Germinal center (tissue), 1 donor: ENCODE measurements around the gene VSIG10L2.
"Not testable (repeated sequence)": the region's sequence is repeated elsewhere in the genome, so short reads cannot be mapped to it uniquely, and the experiment has no call there.

ENCODE experiments used
- DNase-seq: peaks from one replicate; pipeline ENCODE4 v3.0.0; 2012; ENCODE audit warnings: mixed read lengths, low spot score

Gene VSIG10L2

GRCh38 chr11:125967515-125967914 is 21.7 kb downstream of the VSIG10L2 start:
- DNase-seq: no peak

DNA sequence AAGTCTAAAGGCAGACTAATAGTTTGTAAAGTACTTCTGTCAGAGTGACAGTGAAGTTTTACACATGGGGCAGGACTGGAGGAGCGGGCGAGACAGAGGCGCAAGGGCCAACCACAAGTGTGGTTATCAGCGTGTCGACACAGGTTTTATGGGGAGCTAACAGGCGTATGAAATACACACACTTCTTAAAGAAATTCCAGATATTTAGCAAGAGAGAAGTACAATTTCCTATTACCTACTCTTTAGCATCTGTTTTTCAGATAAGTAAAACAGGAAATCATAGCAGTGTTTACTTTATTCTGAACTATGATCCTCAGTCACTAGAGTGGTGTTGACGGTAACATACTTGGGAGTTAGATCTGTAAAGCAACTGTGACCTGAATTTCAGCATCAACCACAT is 22.5 kb downstream of the VSIG10L2 start:
- DNase-seq: no peak

DNA sequence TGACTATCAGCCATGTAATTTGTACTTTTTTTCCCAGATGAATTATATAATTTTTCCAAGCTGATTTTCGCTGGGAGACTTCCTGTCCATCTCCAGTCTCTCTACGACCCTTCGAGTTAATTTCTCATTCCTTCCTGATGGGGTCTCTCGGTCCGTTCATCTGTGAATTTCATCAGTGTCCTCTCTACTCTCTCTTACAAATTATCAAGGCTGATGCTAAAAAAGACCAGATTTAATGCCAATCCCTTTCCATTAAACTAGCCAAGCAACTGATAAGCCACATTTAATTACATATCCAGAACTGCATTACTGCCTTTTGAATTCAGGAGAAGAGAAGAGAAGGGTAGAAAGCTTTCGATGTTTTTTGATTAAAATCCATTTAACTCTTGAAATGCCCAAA is 25.8 kb downstream of the VSIG10L2 start:
- DNase-seq: no peak

- no peak for DNase-seq
Measured at GRCh38 chr11:125974284-125974683, 28.4 kb downstream of the VSIG10L2 start.

DNA sequence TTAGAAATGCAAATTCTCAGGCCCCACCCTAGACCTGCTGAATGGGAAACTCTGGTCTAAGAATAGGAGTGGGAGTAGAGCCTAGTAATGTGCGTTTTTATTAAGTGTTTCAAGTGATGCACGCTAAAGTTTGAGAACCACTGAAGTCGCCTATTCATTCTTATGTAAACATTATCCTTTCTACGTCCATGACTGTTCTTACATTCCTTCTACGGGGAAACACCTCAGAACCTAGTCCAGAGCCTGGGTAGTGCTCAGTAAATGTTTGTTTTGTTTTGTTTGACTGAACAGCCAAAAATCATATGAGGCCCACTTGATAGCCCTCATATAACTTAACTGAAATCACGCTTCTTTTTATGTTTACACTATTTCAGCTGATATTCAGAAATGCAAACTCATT is 29.8 kb downstream of the VSIG10L2 start:
- no peak for DNase-seq

DNA sequence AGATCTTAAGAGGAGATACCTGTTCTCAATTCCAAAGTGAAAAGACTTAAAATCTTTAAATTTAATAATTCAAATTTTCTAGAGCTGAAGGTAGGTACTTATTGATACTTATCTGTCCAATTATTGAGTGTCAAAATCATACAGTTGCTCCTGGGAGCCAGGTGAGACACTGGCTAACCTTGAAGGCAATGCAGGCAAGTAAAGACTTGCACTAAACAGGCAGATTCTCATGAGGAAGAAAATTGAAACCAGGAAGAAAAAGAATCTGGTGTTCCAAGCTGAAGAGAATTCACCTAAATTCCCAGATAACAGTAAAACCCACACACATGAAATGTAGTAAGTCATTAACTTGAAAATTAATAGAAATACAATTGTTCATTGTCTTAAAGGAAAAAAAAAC is 30.3 kb downstream of the VSIG10L2 start:
- no peak for DNase-seq

DNA sequence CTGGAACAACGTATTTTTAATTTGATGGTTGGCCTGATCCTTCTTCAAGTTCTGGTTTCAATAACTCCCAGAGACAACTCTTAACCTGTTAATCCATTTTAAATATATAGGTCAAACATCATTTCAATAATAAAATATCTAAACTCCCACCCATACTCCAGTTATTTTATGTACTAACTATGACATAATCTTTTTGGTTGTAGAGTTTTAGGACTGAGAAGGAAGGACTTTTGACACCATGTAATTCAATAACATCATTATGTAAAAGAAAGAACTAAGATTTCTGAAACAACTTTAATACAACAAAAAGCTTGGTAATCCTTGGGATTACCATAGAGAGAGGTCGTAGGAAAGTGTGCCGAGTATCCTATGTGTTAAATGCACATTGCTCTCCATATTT is 31.5 kb downstream of the VSIG10L2 start:
- no peak for DNase-seq

DNA sequence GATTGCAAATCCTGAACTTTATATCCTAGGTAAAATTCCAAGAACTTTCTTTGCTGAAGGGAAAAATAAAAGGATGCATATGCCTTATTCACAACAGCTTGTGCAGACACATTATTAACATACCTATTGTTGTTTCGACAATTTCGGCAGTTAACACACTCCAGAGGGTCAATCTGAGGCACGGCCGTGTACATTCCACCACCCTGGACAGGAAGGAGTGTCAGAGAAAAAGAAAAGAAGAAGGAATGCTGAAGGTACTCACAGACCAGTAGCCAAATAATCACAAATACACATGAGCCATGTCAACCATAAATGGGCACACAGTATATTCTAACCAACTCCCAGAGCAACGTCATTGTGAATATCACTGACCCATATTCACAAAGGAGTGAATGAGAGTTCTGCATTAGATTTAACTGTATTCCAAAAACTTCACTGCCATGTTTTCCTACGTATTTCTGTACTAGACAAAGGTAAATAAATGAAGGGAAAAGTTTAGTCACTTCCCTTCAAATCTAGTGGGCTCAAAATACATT is 32.4 kb downstream of the VSIG10L2 start:
- no peak for DNase-seq

GRCh38 chr11:125978778-125979407 is 33.0 kb downstream of the VSIG10L2 start:
- no peak for DNase-seq

DNA sequence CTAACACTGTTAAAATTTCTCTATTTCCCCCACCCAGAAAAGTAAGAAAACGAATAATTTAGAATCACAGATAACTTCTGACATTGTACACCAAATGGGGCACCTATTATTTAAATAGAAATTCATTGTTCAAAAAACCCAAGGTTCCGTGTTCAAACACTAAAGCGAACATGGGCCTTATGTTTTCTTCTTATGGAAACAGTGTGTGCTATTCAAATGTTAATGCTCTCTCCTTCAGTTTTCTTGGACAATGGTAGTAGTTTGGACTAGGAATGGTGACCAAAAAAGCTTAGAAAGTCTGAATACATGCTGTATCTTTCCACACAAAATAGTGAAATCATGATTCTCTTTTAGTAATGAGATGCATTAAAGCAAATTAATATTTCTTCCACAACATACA is 33.7 kb downstream of the VSIG10L2 start:
- DNase-seq: no peak

GRCh38 chr11:125980436-125980835 is 34.6 kb downstream of the VSIG10L2 start:
- no peak for DNase-seq

DNA sequence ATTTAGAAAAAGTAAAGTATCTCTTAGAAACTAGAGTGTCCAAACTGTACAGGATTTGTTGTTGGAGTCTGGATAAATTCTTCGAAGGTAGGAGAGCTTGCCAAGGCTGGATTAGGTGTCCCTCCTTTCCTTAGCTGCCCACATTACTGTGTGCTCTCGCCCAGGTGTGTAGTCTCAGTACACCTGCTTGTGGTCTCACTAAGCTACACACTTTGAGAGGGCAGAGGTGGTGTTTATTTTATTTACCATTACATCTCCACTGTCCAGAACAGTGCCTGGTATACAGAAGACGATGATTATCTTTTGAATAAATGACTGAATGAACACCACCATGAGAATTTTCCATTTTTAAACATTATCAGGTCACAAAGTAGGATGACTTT is 36.5 kb downstream of the VSIG10L2 start:
- no peak for DNase-seq

- DNase-seq: not testable (repeated sequence)
Measured at GRCh38 chr11:125985956-125986355, 40.1 kb downstream of the VSIG10L2 start.

GRCh38 chr11:125987066-125987641 is 41.3 kb downstream of the VSIG10L2 start:
- no peak for DNase-seq

DNA sequence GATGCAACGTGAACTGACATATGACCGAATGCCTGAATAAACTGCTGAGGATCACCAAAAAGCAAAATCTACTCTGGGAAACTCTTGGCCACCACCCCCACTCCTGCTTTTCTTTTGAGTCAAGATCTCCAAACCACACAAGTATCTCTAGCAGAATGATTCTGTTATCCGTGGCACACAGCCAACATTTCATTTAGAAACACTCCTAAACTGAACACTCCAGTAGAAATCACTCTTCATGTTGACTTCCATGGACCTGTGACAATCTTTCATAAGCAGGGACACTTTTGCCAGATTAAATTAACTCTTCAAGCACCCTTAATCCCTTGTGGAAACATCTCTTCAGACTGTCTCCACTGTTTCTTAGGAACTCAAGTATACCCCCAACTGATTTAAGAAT is 44.4 kb downstream of the VSIG10L2 start:
- no peak for DNase-seq

GRCh38 chr11:125992893-125993292 is 47.0 kb downstream of the VSIG10L2 start:
- no peak for DNase-seq

DNA sequence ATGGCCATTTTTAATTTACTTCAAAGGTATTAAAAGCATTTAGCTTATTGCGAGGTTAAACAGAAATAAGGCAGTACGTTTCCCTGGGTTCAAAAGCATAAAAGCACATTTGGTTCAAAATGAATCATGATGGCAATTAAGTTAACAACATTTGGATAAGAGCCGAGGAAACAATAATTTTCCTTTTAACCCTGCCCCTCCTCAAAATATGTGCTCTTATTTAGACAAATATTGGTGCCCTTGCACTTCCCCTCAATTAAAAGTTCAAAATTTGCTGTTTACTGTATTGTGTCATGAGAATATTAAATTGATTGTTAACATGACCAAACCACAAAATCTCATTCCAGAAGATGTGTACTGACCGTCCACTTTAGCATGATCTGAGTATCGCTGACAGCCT is 48.7 kb downstream of the VSIG10L2 start:
- no peak for DNase-seq

DNA sequence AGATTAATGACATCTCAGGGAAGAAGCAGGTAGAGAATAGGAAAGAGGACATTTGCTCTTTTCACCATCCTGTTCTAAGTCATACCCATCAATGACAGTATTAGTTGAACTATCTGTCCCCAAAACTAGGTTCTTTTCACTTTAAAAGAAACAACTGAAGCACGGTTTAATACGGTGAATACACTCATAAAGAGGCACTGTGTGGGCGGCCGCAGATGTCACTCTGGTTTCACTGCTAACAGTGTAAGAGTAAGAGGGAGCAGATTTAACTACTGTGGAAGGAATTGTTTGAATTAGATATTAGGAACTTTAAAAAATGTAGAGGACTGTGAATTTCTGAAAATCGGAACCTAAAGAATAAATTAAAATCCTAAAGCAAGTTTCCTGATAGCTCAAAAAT is 49.5 kb downstream of the VSIG10L2 start:
- no peak for DNase-seq

- DNase-seq: no peak
Measured at GRCh38 chr11:125998267-125998666, 52.4 kb downstream of the VSIG10L2 start.

- no peak for DNase-seq
Measured at GRCh38 chr11:125999234-125999880, 53.5 kb downstream of the VSIG10L2 start.

- DNase-seq: no peak
Measured at GRCh38 chr11:126002181-126002580, 56.3 kb downstream of the VSIG10L2 start.
